Measurements from ENCODE around the gene MAGI2.
"Not testable (repeated sequence)": the region's sequence is repeated elsewhere in the genome, so short reads cannot be mapped to it uniquely, and the experiment has no call there.

The MAGI2 gene

DNA sequence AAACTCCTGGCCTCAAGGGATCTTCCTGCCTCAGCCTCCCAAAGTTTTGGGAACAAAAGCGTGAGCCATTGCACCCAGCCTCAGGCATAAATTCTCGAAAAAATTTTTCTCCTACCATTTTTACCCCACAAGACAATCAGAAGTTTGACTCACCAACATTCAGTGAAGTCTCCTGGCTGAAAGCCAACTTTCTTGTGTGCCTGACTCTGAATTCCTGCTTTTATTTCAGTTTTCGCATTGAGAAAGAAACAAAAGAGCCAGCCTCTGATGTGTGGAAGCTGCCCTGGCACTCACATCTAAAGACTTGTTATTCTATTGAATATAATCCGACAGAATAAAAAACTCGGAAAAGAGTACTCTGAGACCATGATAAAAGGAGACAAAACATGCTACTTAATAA is 402.9 kb downstream of the MAGI2 start:
- no peak for DNase-seq (ENCODE audit: low read depth)

DNA sequence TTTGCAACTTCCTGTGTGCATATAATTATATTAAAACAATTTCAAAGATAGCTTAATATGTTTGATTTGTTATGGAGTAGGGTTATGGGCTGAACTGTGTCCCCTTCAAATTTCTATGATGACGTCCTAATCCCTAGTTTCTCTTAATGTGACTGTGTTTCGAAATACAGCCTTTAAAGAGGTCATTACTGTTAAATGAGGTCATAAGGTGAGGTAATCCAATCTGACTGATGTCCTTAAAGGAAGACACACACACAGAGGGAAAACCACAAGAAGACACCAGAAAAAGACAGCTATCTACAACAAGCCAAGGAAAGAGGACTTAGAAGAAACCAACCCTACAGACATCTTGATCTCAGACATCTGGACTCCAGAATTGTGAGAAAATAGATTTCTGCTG is 407.4 kb downstream of the MAGI2 start:
- DNase-seq (ENCODE audit: low read depth): no peak

DNA sequence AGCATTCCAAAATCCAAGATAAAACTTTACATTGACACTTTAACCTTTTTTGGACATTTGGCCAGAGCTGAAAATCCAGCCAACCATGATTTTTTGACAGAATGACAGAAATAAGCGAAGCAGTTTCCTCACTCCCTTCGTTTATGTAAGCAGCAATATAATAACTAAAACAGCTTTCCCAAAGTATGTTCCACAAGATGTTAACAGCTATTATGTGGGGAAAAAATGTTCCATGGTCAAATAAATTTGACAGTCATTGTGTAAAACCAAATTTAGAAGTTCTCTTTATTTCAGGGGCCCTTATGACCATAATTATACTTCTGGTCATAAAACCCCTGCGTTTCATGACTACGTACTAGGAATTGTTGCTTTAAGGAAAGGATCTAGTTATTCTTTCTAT is 416.5 kb downstream of the MAGI2 start:
- no peak for DNase-seq (ENCODE audit: low read depth)

DNA sequence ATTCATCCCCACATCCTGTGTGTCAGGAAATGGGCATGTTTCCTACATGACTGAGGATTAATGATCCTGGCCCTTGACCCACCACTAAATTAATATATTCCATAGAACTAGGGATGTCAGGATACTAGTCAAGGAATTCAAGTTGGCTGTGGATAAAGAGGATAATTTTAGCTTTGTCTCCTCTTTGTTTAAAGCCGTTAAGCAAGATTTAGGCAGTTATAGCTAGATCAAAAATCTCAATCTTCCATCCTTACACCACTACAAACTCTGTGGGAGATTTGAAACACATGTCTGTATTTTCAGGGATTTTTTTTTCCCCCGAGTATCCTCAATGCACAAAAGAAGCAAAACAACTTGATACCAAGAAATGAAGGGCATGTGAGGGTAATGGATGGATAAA is 417.1 kb downstream of the MAGI2 start:
- no peak for DNase-seq (ENCODE audit: low read depth)

DNA sequence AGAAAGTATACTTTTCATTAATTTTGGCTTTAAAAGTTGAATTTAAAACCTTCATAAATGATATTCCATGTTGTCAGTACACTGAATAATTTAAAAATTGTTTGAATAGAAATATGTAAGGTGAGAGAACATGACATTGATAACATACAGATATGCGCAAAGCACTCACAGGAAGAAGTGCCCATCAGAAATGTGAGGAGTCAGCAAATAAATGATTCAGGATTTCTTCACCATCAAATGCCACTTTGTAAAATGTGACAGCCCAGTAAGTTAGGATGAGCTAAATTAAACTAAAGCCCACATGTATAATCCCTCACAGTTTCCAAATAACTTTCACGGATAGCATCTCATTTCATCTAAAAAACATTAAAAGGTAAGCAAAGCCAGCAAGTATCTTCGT is 417.6 kb downstream of the MAGI2 start:
- DNase-seq (ENCODE audit: low read depth): no peak

DNA sequence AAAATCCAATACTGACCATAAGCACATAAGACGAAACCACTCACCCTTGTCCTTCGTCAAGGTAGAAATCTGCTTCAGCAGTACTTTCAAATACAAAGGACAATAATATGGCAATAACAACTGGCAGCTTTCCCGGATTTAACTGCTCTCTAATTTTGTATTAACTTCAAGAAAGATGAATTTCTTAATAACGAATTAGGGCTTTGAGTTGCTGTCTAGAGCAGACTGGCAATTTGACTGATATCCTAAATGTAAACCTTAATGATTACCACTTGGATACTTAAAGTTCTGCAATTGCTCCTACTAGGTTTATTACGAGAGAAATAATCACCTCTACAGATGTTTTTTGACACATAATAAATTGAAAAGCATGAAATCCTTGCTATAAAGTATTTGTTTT is 418.7 kb downstream of the MAGI2 start:
- no peak for DNase-seq (ENCODE audit: low read depth)

DNA sequence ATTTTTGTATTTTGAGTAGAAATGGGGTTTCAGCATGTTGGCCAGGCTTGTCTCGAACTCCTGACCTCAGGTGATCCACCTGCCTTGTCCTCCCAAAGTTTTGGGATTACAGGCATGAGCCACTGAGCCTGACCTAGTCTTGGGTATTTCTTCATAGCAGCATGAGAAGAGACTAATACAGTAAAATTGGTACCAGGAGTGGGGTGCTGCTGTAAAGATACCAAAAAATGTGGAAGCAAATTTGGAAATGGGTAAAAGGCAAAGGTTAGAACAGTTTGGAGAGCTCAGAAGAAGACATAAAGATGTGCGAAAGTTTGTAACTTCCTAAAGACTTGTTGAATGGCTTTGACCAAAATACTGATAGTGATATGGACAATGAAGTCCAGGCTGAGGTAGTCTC is 433.8 kb downstream of the MAGI2 start:
- not testable (repeated sequence) for DNase-seq (ENCODE audit: low read depth)

DNA sequence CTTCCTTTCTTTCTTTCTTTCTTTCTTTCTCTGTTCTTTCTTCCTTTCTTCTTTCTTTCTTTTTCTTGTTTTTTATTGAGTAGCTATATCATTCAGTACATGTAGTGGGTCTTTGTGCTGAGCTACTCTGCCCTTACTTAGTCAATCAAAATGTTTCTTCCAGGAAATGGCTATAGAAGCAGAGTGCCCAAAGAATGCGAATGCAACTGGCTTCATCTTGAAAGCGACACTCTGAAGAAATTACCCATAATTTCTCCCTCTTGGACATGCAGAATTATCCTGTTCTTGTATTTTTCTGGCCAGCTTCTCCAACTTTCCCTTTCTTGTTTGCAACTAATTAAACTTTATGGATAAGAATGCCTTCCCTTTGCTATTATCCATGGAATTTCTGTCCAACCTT is 441.5 kb downstream of the MAGI2 start:
- DNase-seq (ENCODE audit: low read depth): no peak

DNA sequence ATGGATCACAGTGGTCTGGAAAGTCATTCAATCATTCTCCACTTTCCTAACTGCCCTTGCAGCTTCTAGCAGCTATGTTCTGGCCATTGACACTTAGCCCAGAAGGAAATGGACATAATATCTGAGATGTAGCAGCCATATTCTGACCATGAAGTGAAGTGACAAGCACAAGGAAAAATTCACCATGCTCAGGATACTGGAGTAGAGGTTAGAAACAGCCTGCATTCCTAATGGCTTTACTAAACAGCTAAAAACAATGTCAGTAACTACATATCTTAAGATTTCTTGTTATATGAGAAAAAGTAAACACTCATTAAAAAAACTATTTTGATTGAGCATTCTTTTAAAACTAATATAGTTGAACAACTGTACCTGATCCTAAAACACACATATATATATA is 443.8 kb downstream of the MAGI2 start:
- no peak for DNase-seq (ENCODE audit: low read depth)

DNA sequence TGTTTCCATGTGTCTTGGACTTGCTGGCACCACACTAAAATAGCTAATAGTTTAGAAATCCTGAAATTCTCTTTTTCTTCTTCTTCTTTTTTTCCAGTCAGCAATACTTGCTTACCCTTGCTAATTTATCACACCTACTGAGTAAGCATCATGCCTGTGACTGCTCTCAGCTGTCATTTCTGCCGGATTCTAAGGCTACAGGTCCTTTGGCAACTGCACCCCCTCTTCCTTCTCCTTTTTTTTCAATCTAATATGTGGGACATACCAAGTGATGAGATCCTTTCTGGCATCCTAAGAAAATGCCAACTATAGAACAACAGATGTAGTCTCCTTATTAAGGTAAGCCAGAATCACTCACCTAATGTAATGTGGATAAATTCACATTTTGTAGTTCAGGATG is 444.7 kb downstream of the MAGI2 start:
- DNase-seq (ENCODE audit: low read depth): no peak

DNA sequence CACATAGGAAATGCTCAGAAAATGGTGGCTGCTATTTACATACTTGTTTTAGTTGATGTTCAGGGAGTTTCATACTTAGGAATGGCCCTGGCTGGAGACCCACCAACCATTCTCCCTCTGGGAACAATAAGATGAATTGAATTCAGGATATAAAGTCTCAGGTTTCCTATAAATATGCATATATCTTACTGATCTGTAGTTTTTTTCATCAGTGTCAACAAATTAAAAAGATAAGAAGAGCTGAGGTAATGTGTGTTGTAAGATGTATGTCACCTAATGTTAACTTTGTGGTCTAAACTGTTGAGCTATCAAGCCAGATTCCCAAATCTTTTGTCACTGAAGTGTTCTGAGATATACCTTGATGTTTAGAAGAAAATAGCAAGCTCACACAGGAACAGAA is 457.5 kb downstream of the MAGI2 start:
- DNase-seq (ENCODE audit: low read depth): no peak

DNA sequence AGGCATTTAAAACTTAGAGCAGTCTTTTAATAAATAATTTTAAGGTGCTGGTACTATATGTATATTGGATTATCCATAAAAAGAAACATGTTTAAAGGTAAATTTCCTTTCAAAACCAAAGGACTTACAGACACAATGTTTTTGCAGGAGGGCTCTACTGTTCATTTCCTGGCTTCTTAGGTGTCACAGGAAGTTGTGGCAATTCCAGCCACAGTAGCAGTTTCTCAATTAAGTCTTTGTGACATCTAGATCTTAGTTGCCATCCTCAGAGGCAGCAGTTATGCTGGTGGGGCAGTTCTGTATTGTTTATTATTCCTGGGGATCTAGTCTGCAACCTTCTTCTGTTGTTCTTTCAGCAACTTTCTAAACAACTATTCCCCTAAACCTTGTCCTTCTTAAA is 460.1 kb downstream of the MAGI2 start:
- DNase-seq (ENCODE audit: low read depth): no peak

DNA sequence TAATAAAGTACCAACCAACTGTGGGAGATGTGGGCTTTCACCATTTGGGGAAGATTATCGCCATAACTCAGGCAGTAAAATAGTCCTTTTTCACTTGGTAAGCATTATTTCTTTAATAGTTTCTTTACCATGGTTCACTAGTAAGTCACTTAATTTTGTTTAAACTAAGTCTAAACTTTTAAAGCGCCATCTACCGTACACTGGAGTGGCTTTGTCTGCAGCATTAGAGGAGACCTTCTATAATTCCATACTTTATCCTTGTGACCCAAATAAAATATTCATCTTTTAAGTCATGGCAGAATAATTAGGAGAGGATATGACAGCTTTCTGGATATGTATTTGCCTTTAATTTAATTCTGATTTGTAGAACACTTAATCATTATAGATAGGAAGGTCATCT is 468.0 kb downstream of the MAGI2 start:
- no peak for DNase-seq (ENCODE audit: low read depth)

DNA sequence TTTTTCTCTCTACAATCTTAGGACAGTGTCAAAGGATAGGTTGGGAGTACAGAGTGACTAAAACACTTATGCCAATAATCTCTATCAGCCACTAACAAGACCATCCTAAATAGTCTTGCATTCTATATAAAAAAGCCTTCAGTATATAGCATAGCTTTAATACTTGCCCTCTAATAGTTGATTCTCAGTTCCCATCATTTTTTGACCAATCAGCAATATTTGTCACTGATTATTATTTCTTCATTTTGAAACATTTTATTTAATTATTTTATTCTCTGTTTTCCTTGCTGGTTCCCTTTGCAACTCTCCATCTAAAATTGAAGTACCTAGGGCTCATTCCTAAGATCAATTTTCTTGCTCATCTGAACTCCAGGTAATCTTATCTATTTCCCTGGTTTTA is 470.0 kb downstream of the MAGI2 start:
- no peak for DNase-seq (ENCODE audit: low read depth)

DNA sequence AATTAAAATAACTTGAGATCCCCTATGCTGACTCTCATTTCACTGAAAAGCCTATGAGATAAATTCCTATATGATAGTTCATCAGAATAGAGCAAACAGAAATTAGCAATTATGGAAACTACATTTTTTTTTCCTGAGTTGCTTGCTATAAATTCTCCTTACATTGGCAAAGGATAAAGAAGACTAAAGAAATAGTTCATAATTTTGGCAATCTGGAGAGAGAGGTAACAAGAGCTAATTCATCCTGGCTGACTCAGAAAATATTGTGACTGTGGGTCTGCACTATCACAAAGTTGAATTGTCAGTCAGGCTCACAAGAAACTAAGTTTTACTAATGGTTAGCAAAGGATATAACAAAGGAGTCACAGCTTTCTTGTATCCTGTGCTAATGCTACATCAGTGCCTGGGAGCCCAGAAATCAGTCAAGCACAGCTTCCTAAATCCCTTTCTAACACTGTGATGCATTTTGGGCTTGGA is 483.0 kb downstream of the MAGI2 start:
- no peak for DNase-seq (ENCODE audit: low read depth)

DNA sequence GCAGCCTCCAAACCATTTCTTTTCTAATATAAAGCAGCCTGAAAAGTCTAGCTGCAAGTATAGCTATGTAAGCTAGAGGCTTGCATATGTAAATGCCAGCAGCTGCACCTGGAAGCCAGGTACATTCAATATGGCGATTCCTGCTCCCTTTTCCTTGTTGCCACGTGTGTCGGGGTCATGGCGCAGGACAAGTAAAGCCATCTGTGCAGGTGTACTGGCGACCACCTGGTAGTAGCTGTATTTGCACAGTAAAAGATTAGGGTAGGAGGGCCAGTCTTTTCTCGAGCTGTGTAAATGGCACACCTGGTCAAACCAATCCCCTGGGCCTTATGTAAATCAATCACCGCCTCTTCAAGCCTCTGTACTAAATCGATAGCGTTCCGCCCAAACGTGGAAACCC is 484.5 kb downstream of the MAGI2 start:
- DNase-seq (ENCODE audit: low read depth): no peak

DNA sequence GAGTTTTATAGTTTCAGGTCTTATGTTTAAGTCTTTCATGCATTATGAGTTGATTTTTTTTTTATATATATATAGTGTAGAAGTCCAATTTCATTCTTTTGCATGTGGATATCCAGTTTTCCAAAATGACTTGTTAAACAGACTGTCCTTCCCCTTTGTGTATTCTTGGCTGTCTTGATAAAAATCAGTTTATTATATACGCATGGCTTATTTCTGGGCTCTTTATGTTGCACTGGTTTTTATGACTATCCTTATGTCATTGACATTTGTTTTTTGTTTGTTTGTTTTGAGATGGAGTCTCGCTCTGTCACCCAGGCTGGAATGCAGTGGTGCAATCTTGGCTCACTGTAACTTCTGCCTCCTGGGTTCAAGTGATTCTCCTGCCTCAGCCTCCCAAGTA is 485.9 kb downstream of the MAGI2 start:
- DNase-seq (ENCODE audit: low read depth): not testable (repeated sequence)

DNA sequence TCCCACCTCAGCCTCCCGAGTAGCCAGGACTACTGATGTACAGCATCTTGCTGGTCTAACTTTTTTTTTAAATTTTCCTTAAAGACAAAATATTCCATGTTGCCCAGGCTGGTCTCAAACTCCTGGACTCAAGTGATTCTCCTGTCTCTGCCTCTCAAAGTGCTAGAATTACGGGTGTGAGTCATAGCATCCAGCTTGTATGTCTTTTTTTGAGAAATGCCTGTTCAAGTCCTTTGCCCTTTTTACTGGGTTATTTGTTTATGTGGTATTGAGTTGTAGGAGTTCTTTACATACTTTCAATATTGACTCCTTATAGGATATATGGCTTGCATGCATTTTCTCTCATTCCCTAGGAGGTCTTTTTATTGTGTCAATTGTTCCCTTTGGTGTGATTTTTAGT is 486.4 kb downstream of the MAGI2 start:
- no peak for DNase-seq (ENCODE audit: low read depth)

DNA sequence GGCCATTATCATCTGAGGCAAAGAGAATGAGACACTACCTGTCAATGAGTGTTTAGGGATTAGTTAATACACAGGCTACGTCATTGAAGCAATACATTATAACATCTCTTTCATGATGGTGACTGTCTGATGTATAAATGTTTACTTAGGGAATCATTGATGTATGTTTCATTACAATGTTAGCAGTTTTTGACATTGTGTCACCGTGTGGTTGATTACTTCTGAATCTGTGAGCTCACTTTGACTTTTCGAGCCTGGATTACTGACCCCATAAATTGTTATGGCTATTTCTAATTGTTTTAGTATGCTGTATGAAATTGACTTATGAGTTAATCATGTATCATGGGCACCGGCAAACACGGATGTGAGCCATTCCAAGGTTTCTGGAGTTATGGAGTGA is 494.0 kb downstream of the MAGI2 start:
- no peak for DNase-seq (ENCODE audit: low read depth)

DNA sequence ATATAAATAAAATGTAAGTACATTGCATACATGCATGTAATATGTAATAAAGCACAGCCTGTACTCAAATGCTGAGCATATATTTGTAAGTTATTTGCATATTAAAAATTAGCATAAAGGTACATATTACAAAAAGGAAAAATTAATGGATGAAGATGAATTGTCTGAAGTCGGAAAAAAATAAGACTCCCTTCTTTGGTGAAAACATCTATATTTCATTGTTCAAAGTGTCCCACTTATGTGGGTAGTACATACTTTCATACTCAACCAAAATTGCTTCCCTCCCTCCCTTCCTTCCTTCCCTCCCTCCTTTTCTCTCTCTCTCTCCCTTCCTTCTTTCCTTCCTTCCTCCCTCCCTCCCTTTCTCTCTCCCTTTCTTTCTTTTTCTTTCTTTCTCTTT is 498.1 kb downstream of the MAGI2 start:
- DNase-seq (ENCODE audit: low read depth): no peak

DNA sequence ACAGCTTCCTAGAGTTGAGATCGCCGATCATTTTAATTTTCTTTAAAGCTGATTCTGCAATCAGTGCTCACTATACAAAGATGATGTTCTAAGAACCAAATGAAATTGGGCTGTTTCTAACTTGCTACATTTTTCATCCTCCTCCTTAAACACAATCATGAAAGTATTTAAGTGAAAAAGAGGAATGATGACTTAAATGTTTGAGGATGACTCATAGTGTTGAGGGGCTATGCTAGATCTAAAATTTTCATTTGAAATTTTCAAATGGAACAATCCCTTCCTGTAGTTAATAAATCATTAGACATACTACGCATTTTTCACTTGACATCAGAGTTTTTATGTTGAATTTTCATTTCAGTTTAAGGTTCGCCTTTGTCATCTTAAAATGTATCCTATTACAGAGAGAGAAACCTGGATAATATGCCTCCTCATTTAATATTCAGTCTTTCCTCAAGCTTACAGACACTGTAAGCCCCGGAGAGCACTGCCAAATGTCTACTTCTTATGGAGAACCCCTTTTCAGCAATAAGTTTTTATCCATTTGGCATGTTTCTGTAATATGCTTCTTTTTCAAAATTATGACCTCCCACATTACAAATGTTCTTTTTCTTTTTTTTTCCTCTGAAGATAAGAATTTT is 499.6 kb downstream of the MAGI2 start:
- no peak for DNase-seq (ENCODE audit: low read depth)

DNA sequence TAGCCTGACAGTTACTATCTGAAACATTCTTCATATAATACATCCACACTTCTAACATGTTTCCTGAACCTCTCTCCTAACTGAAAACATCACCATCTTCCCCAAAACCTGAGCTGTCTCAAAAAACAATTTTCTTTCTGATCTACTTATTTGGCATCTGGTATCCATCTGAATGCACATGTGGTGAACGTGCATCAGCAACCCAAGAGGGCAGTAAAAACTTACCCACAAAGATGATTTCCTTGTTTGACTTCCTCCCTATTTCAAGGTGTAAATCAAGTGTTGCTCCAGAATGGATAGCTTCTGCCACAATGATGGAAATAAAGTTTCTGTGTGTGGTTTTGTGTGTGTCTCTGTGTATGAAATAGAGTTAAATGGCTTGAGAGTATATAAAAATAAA is 500.4 kb downstream of the MAGI2 start:
- peak; percentile 8 for DNase-seq (ENCODE audit: low read depth)

DNA sequence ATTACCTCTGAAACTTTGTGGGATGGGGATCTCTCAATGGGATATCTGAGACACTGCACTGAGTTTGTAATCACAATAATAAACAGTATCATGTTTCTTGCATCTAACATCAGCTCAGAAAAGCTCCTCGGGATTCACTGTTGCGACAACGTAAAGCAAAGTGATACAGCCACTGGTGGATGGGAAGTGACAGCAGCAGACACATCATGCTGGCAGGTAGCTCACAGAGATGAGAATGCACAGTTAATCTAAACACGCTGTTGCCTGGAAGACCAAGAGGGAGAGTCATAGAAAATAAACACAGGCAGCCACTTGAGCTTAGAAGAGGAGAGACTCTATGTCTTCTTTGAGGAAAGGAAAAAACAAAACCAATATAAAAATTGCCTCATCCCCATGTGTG is 513.8 kb downstream of the MAGI2 start:
- DNase-seq (ENCODE audit: low read depth): no peak

DNA sequence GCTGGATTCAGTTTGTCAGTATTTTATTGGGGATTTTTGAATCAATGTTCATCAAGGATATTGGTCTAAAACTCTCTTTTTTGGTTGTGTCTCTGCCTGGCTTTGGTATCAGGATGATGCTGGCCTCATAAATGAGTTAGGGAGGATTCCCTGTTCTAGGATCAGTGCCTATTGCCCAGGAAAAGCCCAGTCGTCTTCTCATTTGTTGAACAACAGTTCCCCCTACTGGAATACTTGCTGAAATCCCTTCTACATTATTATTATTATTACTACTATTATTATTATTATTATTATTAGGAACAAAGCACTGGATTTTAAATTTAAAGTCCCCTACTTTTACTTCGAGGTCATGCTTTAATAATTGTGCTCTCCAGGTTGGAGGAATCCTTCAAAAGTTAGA is 528.9 kb downstream of the MAGI2 start:
- DNase-seq (ENCODE audit: low read depth): peak; percentile 20

DNA sequence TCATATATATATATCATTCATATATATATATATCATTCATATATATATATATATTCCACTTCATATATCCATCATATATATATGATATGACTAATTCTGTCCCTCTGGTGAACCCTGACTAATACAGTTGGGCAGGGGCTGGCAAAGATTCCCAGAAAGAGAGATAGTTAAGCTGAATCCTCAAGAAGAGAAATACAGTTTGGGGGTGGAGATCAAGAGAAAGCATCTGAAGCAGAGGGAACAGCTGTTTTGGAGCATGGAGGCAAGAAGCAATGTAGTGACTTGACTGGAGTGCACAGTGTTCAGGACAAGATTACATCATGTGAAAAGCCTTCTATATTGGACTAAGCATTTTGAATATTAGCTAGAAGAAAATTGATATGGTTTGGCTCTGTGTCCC is 540.7 kb downstream of the MAGI2 start:
- DNase-seq (ENCODE audit: low read depth): peak; percentile 5
